Prostate gland (tissue), 2 donors: ENCODE data around the gene EPHA1.

Experiments
- CTCF ChIP-seq, 4 experiments: fragments of 200-600 bp in 2 of 4; fragments of 450-650 bp in 2 of 4; sonication (generic) in 2 of 4; IDR thresholded peaks; 1 replicate in 3 of 4; 2 replicates in 1 of 4; pipeline ENCODE4 v1.5.1; 2016 to 2019; ENCODE audit warnings: antibody characterized with exemption in 4 of 4, mild to moderate bottlenecking in 2 of 4, moderate library complexity in 2 of 4
- POLR2A ChIP-seq: fragments of 450-650 bp; IDR thresholded peaks from one replicate; pipeline ENCODE4 v1.6.1; 2016; ENCODE audit warnings: antibody characterized with exemption, mild to moderate bottlenecking

- TF ChIP-seq CTCF (IDR thresholded peaks at IDR 0.05) (no peak), POLR2A (no peak)
Observed at GRCh38 chr7:143347950-143348349, 60.7 kb downstream of the EPHA1 start.
